A673 (cell line): ENCODE measurements around the gene CAMK1. TPM values are rescaled to one million over a fixed set of nuclear protein-coding genes. Genes with fewer than 3 reads are reported as not detected.
A peak's percentile ranks its signal among the peaks of the same experiment; 100 is the strongest.

ENCODE experiments used
- BruUV-seq: library from RNA; stranded (reverse); fragments of 400-500 nt; replicated peaks from 2 replicates; lab custom pipeline; 2021; lab: Mats Ljungman, UMichigan
- CTCF ChIA-PET: fragments of 300-600 bp; sonication (Branson Sonifier 250); formaldehyde crosslinking; loops from one replicate; lab custom pipeline; 2022; ENCODE audit warnings: antibody characterized with exemption; lab: Charles Lee
- POLR2A ChIA-PET: fragments of 300-600 bp; sonication (Branson Sonifier 250); formaldehyde crosslinking; loops from one replicate; lab custom pipeline; 2022; ENCODE audit warnings: antibody characterized with exemption; ENCODE audit not compliant: low non-redundant PET; lab: Charles Lee
- DNase-seq: peaks from one replicate; pipeline ENCODE4 v3.0.0-alpha.2; 2015; ENCODE audit warnings: low spot score
- H3K27ac ChIP-seq: fragments of 200-600 bp; sonication (generic); 2 replicates; pipeline ENCODE4 v1.5.1; 2016; ENCODE audit warnings: mixed run types, low read depth, mild to moderate bottlenecking, mixed read lengths, antibody characterized with exemption, low read length; ENCODE audit not compliant: poor library complexity, severe bottlenecking
- H3K27me3 ChIP-seq: fragments of 200-600 bp; sonication (generic); replicated peaks from 2 replicates; pipeline ENCODE4 v1.6.1; 2017; ENCODE audit warnings: mixed run types, low read depth, mild to moderate bottlenecking, mixed read lengths, antibody characterized with exemption, low read length; ENCODE audit not compliant: insufficient read depth, poor library complexity
- H3K36me3 ChIP-seq: fragments of 200-600 bp; sonication (generic); 2 replicates; pipeline ENCODE4 v1.6.1; 2016; ENCODE audit warnings: mixed run types, mild to moderate bottlenecking, mixed read lengths, antibody characterized with exemption, low read length; ENCODE audit not compliant: insufficient read depth, poor library complexity, severe bottlenecking
- H3K4me1 ChIP-seq: fragments of 200-600 bp; sonication (generic); 2 replicates; pipeline ENCODE4 v1.6.1; 2017; ENCODE audit warnings: mixed run types, mild to moderate bottlenecking, mixed read lengths, antibody characterized with exemption, low read length; ENCODE audit not compliant: insufficient read depth, poor library complexity, severe bottlenecking
- H3K4me3 ChIP-seq: fragments of 200-600 bp; sonication (generic); 2 replicates; pipeline ENCODE4 v1.5.1; 2016; ENCODE audit warnings: low read depth, mixed run types, mild to moderate bottlenecking, mixed read lengths, low read length; ENCODE audit not compliant: poor library complexity, severe bottlenecking
- H3K9me3 ChIP-seq: fragments of 200-600 bp; sonication (generic); 2 replicates; pipeline ENCODE4 v1.6.1; 2016; ENCODE audit warnings: mixed run types, low read depth, mild to moderate bottlenecking, mixed read lengths, antibody characterized with exemption, low read length; ENCODE audit not compliant: poor library complexity, severe bottlenecking
- EZH2 ChIP-seq: fragments of 200-600 bp; sonication (generic); IDR thresholded peaks from 2 replicates; pipeline ENCODE4 v1.6.1; 2017; ENCODE audit warnings: borderline replicate concordance, low read depth, mild to moderate bottlenecking, mixed read lengths, antibody characterized with exemption, low read length; ENCODE audit not compliant: poor library complexity, severe bottlenecking
- intact Hi-C: fragments of 100-400 bp; cut with micrococcal nuclease; formaldehyde crosslinking; loops from one replicate; pipeline ENCODE4 v1.10.0; 2022; ENCODE audit not compliant: unreplicated experiment
- total RNA-seq: library from RNA; stranded (reverse); gene quantifications from 2 replicates; pipeline ENCODE4 v1.2.3, GENCODE V29; 2021
- TF ChIP-seq, protein P1 (sequence below): fragments of 300-800, 200-600 bp; sonication (generic); conservative IDR thresholded peaks from 2 replicates; pipeline ENCODE4 v1.5.1; 2017; ENCODE audit warnings: low read depth, mild to moderate bottlenecking, antibody characterized with exemption, low read length, moderate library complexity, mixed read lengths

Gene CAMK1
- total RNA-seq, 1 experiment from 2014 or later, result 26.7 TPM

DNA sequence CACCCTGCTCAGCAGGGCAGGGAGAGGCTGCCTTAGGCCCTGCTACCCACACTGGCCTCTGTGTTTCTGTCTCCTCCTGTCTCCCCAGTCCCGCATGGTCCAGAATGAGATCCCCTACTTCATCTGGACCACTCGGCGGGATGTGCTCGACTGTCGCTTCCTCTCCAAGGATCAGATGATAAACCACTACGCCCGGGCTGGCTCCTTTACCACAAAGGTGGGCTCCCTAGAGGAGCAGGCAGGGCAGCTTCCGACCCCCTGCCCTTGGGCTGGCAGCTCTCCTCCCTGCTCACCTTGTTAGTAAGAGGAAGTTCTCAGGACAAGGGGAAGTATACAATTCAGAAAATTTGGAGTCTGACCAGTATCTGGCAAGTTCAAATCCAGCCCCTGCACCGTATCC, 46.2 kb upstream of the CAMK1 start:
- Histone ChIP-seq H3K27me3 (no peaks in the 10 kb centered on the region), H3K36me3 (no peaks in the 10 kb centered on the region), H3K4me3 (no peak overlapping the region), H3K27ac (no peak overlapping the region), H3K4me1 (no peaks in the 10 kb centered on the region), H3K9me3 (no peaks in the 10 kb centered on the region)
- no TSS peak for BruUV-seq
- TF ChIP-seq, protein P1, sequence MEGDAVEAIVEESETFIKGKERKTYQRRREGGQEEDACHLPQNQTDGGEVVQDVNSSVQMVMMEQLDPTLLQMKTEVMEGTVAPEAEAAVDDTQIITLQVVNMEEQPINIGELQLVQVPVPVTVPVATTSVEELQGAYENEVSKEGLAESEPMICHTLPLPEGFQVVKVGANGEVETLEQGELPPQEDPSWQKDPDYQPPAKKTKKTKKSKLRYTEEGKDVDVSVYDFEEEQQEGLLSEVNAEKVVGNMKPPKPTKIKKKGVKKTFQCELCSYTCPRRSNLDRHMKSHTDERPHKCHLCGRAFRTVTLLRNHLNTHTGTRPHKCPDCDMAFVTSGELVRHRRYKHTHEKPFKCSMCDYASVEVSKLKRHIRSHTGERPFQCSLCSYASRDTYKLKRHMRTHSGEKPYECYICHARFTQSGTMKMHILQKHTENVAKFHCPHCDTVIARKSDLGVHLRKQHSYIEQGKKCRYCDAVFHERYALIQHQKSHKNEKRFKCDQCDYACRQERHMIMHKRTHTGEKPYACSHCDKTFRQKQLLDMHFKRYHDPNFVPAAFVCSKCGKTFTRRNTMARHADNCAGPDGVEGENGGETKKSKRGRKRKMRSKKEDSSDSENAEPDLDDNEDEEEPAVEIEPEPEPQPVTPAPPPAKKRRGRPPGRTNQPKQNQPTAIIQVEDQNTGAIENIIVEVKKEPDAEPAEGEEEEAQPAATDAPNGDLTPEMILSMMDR, result no peak
- TF ChIP-seq EZH2, result no peak
- POLR2A ChIA-PET, result no interaction called here
- CTCF ChIA-PET, result no interaction called here
- intact Hi-C loops, result no loop called here
- DNase-seq, result no peak

DNA sequence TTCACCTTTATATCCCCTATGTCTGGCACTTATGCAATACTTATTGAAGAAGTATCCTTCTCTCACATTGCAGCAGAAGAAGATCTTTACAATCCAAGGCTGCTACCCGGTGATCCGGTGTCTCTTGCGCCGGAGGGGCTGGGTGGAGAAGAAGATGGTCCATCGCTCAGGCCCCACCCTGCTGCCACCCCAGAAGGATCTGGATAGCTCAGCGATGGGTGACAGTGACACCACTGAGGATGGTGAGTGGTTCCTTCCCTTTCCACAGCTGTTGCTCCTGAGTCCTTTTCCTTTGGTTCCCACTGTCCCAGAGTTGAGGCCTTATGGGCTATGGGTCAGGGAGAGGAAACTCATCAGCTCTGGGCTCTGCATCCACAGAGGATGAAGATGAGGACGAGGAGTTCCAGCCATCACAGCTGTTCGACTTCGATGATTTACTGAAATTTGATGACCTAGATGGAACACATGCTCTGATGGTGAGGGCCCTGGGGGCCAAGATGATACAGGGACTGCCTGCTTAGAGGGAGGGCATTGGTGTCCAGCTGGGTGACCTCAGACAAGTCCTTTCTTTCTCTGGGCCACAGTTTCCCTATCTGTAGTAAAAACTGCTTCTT, 43.2 kb upstream of the CAMK1 start:
- POLR2A ChIA-PET, result no interaction called here
- intact Hi-C loops, result no loop called here

DNA sequence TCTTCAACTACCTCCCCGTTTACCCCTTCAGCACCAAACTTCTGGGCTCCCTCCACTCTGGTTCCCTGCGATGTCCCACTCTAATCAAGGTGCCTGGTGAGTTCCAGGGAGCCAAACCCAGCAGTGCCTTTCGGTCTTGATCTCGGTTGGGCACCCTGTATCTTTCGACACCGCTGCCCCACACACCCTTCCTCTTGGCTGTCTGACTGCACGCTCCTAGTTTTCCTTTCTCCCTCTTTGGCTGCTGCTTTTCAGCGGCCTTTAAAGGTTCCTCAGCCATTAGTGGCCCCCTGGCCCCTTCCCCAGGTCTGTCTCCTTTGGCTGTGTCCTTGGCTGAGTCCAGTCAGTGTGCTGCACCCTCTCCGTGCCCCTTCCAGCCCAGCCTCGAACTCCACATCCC, 41.1 kb upstream of the CAMK1 start:
- peak overlapping the region; percentile 62 for H3K4me3 ChIP-seq
- CTCF ChIA-PET, result no interaction called here
- no peaks in the 10 kb centered on the region for H3K27me3 ChIP-seq
- no peak for DNase-seq
- H3K9me3 ChIP-seq, result no peaks in the 10 kb centered on the region
- BruUV-seq, result no TSS peak
- intact Hi-C loops, result no loop called here
- peaks cover 8% of the 10 kb centered on the region for H3K36me3 ChIP-seq
- H3K27ac ChIP-seq, result no peak overlapping the region
- POLR2A ChIA-PET, result no interaction called here
- TF ChIP-seq EZH2, result no peak
- TF ChIP-seq, protein P1, result no peak
- peaks cover 13% of the 10 kb centered on the region for H3K4me1 ChIP-seq

More for the DNA sequence above, 43.2 kb upstream of the CAMK1 start:
- CTCF ChIA-PET, result no interaction called here
- H3K4me1 ChIP-seq, result peaks cover 13% of the 10 kb centered on the region
- H3K36me3 ChIP-seq, result no peaks in the 10 kb centered on the region
- no peak overlapping the region for H3K27ac ChIP-seq
- DNase-seq, result no peak
- no peak overlapping the region for H3K4me3 ChIP-seq
- H3K27me3 ChIP-seq, result no peaks in the 10 kb centered on the region
- no peaks in the 10 kb centered on the region for H3K9me3 ChIP-seq
- TF ChIP-seq, protein P1, result no peak
- no peak for TF ChIP-seq EZH2
- no TSS peak for BruUV-seq
